ENCODE results near the gene SMG6. TPM values are rescaled to one million over a fixed set of nuclear protein-coding genes. Genes with fewer than 3 reads are reported as not detected.
"Not testable (repeated sequence)": the region's sequence is repeated elsewhere in the genome, so short reads cannot be mapped to it uniquely, and the experiment has no call there.

SMG6 gene
- total and polyA plus RNA-seq, 2 of the 13 experiments (the other 11 are each of a cell fraction or from before 2014, with no cell fraction given) = 4.6 to 14.6 TPM

- 0 out of 2 replicates have a peak, but pooled peaks have one; percentile 25 for TF ChIP-seq CBX5 (CRISPR knock-in tag; IDR thresholded peaks at IDR 0.05; ENCODE audit: borderline replicate concordance)
- TF ChIP-seq ZNF280D (CRISPR knock-in tag; IDR thresholded peaks at IDR 0.05) = peak; percentile 88; the same call in 1 of the 2 replicates
- peak; percentile 87 for TF ChIP-seq ZMYM3 (CRISPR knock-in tag; IDR thresholded peaks at IDR 0.05)
- peak; percentile 57; the same call in 1 of the 2 replicates for TF ChIP-seq TRIM24 (CRISPR knock-in tag; IDR thresholded peaks at IDR 0.05)
- TF ChIP-seq CEBPB (IDR thresholded peaks at IDR 0.05; ENCODE audit: borderline replicate concordance, low read depth, low read length) = peak; percentile 44; the same call in 1 of the 2 replicates
- peak; percentile 82; the same call in 1 of the 2 replicates for TF ChIP-seq KDM1A (CRISPR knock-in tag; IDR thresholded peaks at IDR 0.05)
- peak; percentile 84 for TF ChIP-seq ZNF770 (CRISPR knock-in tag; IDR thresholded peaks at IDR 0.05)
- TF ChIP-seq FOXO1 (CRISPR knock-in tag; IDR thresholded peaks at IDR 0.05) = 0 out of 2 replicates have a peak, but pooled peaks have one; percentile 40
- peak; percentile 40 for TF ChIP-seq ZNF687 (CRISPR knock-in tag; IDR thresholded peaks at IDR 0.05)
- peak; percentile 75 for TF ChIP-seq CEBPG (CRISPR knock-in tag; IDR thresholded peaks at IDR 0.05)
- TF ChIP-seq PHF21A (CRISPR knock-in tag; IDR thresholded peaks at IDR 0.05) = 0 out of 2 replicates have a peak, but pooled peaks have one; percentile 19
- TF ChIP-seq ZSCAN5A (CRISPR knock-in tag; IDR thresholded peaks at IDR 0.05; ENCODE audit: borderline replicate concordance) = 0 out of 2 replicates have a peak, but pooled peaks have one; percentile 40
- TF ChIP-seq FOXP4 (CRISPR knock-in tag; IDR thresholded peaks at IDR 0.05) = peak; percentile 21; the same call in 1 of the 2 replicates
- TF ChIP-seq FOXP1 (IDR thresholded peaks at IDR 0.05) = 0 out of 2 replicates have a peak, but pooled peaks have one; percentile 9
- peak; percentile 23; the same call in 1 of the 2 replicates for TF ChIP-seq FOXP1 (CRISPR knock-in tag; IDR thresholded peaks at IDR 0.05)
- TF ChIP-seq CREM (IDR thresholded peaks at IDR 0.05) = 0 out of 2 replicates have a peak, but pooled peaks have one; percentile 13
- TF ChIP-seq CREM (CRISPR knock-in tag; IDR thresholded peaks at IDR 0.05) = not testable (repeated sequence)
Observed at GRCh38 chr17:2142682-2143081, 160.9 kb downstream of the SMG6 start (continued).

All from HepG2 (cell line).